Lower lobe of right lung (tissue), 2 donors: ENCODE measurements around the gene TENM4. TPM values are rescaled to one million over a fixed set of nuclear protein-coding genes. Genes with fewer than 3 reads are reported as not detected.

ENCODE experiments used
- ATAC-seq, 2 donors: fragments of 200-7000 bp; cut with Tn5 transposase; one replicate each; pipeline ENCODE4 v1.9.1; 2020 to 2022; ENCODE audit warnings: mild to moderate bottlenecking in 2 of 2, moderate library complexity in 2 of 2
- DNase-seq: peaks from one replicate; pipeline ENCODE4 v3.0.0-alpha.2; 2020
- H3K27ac ChIP-seq: fragments of 200-600 bp; one replicate; pipeline ENCODE4 v1.8.0; 2022
- H3K27me3 ChIP-seq: fragments of 200-600 bp; one replicate; pipeline ENCODE4 v1.8.0; 2022; ENCODE audit warnings: low read depth
- H3K36me3 ChIP-seq: fragments of 200-600 bp; one replicate; pipeline ENCODE4 v1.8.0; 2022; ENCODE audit warnings: mild to moderate bottlenecking
- H3K4me1 ChIP-seq: fragments of 200-600 bp; one replicate; pipeline ENCODE4 v1.8.0; 2022
- H3K4me3 ChIP-seq: fragments of 200-600 bp; one replicate; pipeline ENCODE4 v1.8.0; 2022; ENCODE audit warnings: mild to moderate bottlenecking
- H3K9me3 ChIP-seq: fragments of 200-600 bp; one replicate; pipeline ENCODE4 v1.8.0; 2022
- CTCF ChIP-seq: fragments of 200-600 bp; IDR thresholded peaks from one replicate; pipeline ENCODE4 v1.8.0; 2022; ENCODE audit warnings: antibody characterized with exemption, mild to moderate bottlenecking
- intact Hi-C: fragments of 100-400 bp; cut with DNase I; formaldehyde crosslinking; loops from one replicate; pipeline ENCODE4 v1.11.0; 2022
- total RNA-seq: library from RNA; stranded (reverse); fragmentation: NEBNext Ultra II Directional; extraction: Animal tissue kit (Norgen Biotek cat#: 25700); gene quantifications from one replicate; pipeline ENCODE4 v1.2.1, GENCODE V29; 2021
- donor health status: DM: no; HTN: yes; CAD: no; lungs with severe emphysema.

Gene TENM4
- total RNA-seq, 1 donor from 2014 or later = 1.1 TPM

GRCh38 chr11:78850078-78850477 is 590.8 kb downstream of the TENM4 start:
- H3K27me3 ChIP-seq = no peaks in the 10 kb centered on the region
- no peak for DNase-seq
- H3K36me3 ChIP-seq = no peaks in the 10 kb centered on the region
- H3K27ac ChIP-seq = no peak overlapping the region
- no peak for ATAC-seq
- no peak for TF ChIP-seq CTCF
- peaks cover 3% of the 10 kb centered on the region for H3K4me1 ChIP-seq
- H3K9me3 ChIP-seq = no peaks in the 10 kb centered on the region
- no peak overlapping the region for H3K4me3 ChIP-seq
- intact Hi-C loops = no loop called here

GRCh38 chr11:78846269-78846668 is 594.6 kb downstream of the TENM4 start:
- ATAC-seq = no peak
- no peak overlapping the region for H3K4me3 ChIP-seq
- intact Hi-C loops = no loop called here
- no peak for DNase-seq
- no peaks in the 10 kb centered on the region for H3K36me3 ChIP-seq
- TF ChIP-seq CTCF = no peak
- H3K27ac ChIP-seq = no peak overlapping the region
- H3K4me1 ChIP-seq = peaks cover 8% of the 10 kb centered on the region
- H3K9me3 ChIP-seq = no peaks in the 10 kb centered on the region
- peaks cover 6% of the 10 kb centered on the region for H3K27me3 ChIP-seq

GRCh38 chr11:78845496-78845895 is 595.3 kb downstream of the TENM4 start:
- peaks cover 16% of the 10 kb centered on the region for H3K4me1 ChIP-seq
- H3K27me3 ChIP-seq = peaks cover 6% of the 10 kb centered on the region
- intact Hi-C loops = no loop called here
- ATAC-seq (no peak), DNase-seq (no peak)
- no peak overlapping the region for H3K4me3 ChIP-seq
- TF ChIP-seq CTCF = no peak
- H3K27ac ChIP-seq = no peak overlapping the region
- no peaks in the 10 kb centered on the region for H3K9me3 ChIP-seq
- H3K36me3 ChIP-seq = no peaks in the 10 kb centered on the region

- intact Hi-C loops = no loop called here
- TF ChIP-seq CTCF = no peak
- no peak for DNase-seq
- Histone ChIP-seq H3K9me3 (no peaks in the 10 kb centered on the region), H3K4me3 (no peak overlapping the region), H3K27ac (no peak overlapping the region), H3K4me1 (peaks cover 17% of the 10 kb centered on the region), H3K27me3 (peaks cover 6% of the 10 kb centered on the region), H3K36me3 (no peaks in the 10 kb centered on the region)
- ATAC-seq = peak in 1 of 2 donors; percentile 19
Measured at GRCh38 chr11:78841456-78842060, 599.3 kb downstream of the TENM4 start.

GRCh38 chr11:78840623-78841022 is 600.2 kb downstream of the TENM4 start:
- Histone ChIP-seq H3K27ac (peak overlapping the region; percentile 37), H3K4me1 (peaks cover 14% of the 10 kb centered on the region), H3K36me3 (no peaks in the 10 kb centered on the region), H3K27me3 (peaks cover 6% of the 10 kb centered on the region), H3K9me3 (no peaks in the 10 kb centered on the region), H3K4me3 (no peak overlapping the region)
- DNase-seq = no peak
- intact Hi-C loops = no loop called here
- peak; percentile 68 to 83 for ATAC-seq
- no peak for TF ChIP-seq CTCF
